GF-D8 (cell line): ENCODE measurements around the gene DNER.
"Not testable (repeated sequence)": the region's sequence is repeated elsewhere in the genome, so short reads cannot be mapped to it uniquely, and the experiment has no call there.

Source experiments
- DNase-seq: peaks from one replicate; lab custom pipeline; 2025; lab: John Stamatoyannopoulos, UW

Gene DNER

DNA sequence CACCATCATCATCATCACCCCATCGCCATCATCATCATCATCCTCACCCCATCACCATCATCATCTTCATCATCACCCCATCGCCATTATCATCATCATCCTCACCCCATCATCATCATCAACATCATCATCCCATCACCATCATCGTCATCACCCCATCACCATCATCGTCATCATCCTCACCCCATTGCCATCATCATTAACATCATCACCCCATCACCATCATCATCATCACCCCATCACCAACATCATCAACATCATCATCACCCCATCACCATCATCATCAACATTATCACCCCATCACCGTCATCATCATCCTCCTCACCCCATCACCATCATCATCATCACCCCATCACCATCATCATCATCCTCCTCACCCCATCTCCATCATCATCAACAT is 151.0 kb downstream of the DNER start:
- DNase-seq = no peak

DNA sequence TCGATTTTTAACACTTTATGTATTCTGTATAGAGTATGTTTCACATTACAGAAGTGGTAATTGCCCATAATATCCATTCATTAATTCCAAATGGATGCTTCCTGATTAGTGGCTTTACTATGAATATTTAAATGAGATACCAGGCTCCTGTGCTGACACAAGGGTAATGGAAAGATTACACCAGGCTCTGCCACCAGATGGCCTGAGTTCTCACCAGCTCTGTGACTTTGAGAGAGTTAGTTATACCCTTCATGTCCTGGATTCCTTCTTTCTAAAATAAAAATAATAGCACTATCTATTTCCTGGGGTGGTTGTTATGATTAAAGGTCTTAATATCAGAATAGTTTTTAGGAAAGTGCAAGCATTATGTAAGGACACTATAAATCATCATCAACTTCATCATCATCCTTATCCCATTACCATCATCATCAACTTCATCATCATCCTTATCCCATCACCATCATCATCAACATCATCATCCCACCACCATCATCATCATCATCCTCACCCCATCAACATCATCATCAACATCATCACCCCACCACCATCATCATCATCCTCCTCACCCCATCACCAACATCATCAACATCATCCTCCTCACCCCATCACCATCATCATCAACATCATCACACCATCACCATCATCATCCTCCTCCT is 151.8 kb downstream of the DNER start:
- DNase-seq = no peak

DNA sequence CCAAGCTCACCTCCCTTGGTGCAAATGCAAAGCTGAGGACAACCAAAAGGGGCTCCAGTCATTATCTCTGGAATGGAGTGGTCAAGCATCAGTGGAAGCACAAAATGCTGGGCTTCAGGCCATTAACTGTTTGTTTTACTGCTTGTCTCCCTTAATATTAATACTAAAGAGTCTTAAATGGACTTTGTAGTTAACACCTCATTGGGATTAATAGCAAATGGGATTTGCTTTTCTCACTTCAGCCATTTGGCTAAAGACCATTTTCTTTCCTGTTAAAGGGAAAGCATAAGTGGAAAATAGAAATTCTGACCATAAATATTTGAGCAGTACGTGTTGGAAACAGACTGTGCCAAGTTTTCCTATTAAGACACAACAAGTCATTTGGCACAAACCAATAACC is 154.4 kb downstream of the DNER start:
- no peak for DNase-seq

DNA sequence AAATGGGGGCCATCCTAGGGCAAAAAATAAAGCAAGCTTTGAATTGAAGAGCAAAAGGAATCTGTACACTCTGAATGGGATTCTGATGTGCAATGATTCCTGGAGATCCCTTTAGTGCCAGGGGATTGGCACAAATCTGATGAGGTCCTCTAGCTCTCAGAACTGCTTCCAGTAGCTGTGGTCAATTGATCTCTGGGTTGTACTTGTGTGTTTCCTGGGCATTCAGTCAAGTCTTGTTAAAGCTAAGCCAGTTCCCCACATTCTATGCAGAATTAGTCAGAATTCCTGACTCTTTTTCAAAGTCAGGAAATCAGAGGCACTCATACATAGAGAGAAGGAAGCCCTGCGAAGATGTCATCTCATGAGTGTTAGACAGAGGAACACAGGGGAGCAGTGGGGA is 161.3 kb downstream of the DNER start:
- no peak for DNase-seq

DNA sequence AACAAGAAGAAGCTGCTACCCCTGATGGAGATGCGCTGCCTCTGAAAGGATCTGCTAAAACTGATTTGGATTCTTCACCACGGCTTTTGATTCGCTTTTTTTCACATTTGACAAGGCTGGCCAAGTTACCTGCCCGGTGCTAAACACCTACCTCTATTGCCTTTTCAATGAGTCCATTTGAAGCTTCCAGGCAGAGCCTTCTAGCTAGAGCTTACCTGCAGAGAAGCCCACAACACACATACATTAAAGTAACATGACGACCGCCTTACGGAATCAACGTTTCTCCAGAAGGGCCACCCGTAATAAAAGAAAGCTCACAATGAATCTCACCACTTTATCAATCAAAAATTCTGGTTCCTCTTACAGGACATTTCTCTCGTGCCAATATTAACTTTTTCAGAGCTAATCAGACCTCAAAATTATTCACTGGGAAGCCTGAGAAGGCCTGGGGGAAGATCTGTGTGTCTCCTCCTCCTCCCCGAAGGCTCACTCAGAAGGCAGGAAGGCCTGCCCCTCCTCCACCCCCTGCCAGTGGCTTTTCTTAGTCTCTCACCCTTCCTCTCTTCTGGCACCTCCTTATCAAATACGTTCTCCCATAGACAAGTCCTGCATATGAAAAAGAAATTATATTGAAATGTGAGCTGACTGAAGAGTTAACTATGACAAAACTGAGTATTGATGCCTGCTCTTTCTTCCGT is 171.0 kb downstream of the DNER start:
- no peak for DNase-seq

DNA sequence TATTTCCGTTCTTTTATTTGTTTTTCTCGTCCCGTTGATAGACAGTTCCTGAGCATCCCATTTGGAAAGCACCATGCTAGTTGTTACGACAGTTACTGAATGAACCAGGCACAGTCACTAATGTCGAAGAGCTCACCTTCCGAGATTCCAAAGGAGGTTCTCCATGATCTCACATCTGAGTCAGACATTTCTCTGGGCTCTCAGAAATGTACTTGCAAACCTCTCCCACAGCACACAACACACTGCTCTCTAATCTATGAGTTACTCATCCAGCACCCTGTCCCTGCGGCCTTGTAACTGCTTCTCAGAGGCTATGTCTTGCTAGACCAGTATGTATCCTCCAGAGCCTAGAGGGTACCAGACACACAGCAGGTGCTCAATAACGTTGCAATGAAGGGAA is 174.7 kb downstream of the DNER start:
- no peak for DNase-seq

DNA sequence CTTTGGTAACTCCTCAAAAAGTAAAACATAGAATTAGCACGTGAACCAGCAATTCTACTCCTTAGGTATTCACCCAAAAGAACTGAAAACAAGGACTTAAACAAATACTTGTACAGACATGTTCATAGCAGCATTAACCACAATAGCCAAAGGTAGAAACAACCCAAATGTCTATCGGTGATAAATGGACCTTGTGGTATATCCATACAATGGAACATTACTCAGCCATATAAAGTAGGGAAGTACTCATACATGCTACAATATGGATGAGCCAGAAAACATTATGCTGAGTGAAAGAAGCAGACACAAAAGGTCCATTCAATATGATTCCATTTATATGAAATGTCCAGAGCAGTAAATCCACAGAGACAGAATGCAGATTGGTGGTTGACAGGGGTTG is 182.8 kb downstream of the DNER start:
- DNase-seq = no peak

DNA sequence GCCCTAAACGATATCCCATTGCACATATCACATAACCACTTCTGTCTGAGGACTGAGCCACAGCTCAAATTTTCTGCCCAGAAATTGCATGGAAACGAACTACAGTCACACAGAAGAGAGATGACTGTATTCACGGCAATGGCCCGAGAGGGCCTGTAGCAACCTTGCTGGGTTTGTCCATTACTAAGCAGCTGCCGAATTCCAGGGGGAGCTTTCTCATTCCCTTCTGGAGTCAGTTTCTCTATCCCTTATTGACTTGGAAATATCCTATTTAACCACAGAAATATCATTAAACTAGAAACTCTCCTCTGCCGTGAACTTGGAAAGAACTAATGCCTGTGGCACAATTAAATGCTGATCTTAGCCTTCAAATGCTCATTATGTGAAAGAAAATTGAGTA is 183.9 kb downstream of the DNER start:
- DNase-seq = no peak

DNA sequence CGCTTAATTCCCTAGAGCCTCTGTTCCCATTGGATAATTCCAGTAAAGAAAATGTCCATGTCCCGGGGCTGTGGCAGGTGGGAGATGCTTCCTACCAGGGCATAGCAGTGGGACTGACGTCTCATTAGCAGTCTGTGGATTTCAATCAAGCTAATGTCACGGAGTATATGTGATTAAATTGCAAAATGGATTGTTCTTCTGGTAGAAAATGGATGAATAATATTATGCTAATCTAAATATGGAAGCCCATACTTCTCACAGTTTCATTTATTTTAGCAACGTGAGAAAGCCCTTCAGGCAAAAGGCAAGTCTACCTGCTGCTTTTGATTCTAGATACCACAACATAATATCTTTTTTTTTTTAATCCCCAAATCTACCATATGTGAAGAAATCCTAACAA is 185.5 kb downstream of the DNER start:
- no peak for DNase-seq

DNA sequence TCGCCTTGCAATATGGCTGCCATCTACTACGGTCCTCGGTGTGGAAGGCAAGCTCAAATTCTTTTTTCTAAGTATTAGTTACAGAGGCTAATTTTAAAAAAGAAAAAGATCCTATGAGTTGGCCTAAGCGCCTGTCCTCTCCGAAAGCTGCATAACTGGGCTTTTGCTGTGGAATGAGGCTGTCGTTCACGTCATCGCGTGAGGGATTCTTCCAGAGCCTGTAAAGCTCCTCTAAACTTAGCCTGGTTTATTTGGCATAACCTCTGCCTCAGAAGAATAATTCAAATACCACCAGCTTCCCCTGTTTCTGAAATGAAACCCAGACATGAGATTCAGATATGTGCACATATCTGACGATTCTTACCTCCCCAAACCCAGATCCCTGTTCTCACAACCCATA is 187.4 kb downstream of the DNER start:
- DNase-seq = no peak

DNA sequence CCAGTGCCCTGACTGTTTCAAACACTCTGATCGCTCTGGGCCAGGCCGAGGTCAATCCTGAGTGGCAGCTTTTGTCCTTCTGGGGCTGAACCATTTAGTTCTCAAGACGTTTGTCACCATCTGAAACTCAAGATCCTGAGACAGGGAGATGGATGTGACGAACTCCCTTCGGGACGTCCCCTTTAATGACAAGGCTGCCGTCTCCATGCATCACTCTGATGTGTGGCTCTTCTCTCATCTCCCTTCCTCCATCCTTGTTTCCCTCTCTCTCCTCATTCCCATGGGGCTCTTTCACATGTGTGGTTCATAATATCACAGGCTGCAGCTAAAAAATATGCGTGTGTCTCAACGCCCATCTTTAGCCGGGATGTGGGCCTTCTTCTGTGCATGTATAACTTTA is 189.6 kb downstream of the DNER start:
- no peak for DNase-seq

DNA sequence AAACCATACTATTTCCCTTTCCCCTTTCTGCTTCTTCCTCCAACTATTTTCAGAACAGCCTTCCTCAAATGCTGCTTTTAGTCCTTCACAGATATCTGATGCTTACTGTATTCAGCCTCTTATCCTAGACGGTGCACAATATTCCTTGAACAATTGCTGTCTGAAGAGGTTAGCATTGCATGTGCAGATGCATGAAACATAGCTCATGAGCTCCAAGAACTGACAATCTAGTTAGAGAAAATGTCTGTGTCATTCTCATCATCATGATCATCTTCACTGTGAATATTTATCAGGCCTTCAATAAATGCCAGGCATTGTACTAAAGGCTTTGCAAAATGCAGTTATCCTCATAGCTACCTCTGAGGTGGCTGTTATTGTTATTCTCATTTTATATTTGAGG is 190.7 kb downstream of the DNER start:
- no peak for DNase-seq

DNA sequence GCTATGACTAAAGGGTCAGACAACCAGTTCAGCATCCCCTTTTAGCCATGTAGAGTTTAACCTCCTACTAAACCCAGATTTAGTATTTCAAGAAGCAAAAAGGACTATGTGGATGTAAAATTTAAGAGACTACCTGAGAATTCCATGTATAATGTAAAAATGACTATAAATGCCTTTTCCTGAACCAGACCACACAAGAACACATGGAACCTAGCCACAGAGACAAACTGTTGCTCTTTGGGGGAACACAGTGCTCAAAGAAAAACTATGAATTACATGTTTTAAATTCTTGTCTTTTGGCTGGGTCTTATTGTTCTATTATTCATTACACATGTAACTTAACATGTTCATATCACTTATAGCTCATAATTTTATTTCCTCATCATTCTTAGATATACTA is 192.8 kb downstream of the DNER start:
- DNase-seq = no peak

DNA sequence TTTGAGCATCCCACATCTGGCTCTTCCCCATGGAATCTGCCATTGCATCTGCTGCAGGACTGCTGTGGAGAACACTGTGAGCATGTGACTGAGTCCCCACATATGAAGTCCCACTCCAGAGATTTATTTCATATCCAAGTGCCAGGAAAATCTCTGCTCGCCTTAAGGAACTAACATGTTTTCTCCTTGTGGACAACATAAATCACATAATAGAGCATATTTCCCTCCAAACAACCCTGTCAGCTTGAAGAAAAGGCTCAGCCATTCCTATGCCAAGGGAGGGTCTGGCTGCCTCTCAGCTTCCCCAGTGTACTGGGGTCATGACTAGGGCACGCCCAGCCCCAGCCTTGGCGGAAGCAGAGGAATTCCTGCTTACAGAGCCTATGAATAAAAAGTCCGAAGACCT is 193.7 kb downstream of the DNER start:
- DNase-seq = no peak

DNA sequence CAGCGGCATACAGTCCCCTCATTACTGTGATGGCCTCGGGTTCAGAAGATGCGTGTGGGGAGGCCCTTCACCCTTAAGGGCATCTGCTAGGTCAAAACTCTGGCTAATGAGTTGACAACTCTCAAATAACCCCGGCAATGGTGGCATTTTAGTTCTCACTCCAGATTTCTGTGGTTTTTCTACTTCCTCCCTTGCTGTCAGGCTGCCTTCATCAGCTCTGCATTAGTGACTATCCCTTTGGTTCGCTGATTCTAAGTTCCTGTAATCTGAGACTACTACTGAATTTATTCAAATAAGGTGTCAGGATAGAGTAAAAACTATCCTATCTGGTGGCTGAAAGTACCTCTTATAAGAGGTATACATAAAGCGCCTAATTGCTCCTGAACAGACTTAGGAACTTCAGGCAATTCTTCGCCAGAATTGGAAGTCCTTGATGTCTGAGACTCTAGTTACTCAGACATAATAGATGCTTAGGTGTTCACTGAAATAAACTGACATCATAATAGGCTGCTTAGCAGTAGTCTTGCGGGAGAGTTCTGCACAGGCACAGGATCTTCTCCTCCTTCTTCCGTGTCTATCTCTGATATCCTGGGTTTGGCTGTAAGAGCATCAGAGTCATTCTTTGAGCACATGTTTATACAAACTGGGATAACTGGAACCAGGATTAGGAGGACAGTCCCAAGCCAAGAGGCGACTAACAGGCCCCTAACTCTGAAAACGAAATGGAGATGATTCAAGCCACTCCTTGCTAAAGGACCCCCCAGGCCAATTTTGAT is 194.5 kb downstream of the DNER start:
- no peak for DNase-seq

DNA sequence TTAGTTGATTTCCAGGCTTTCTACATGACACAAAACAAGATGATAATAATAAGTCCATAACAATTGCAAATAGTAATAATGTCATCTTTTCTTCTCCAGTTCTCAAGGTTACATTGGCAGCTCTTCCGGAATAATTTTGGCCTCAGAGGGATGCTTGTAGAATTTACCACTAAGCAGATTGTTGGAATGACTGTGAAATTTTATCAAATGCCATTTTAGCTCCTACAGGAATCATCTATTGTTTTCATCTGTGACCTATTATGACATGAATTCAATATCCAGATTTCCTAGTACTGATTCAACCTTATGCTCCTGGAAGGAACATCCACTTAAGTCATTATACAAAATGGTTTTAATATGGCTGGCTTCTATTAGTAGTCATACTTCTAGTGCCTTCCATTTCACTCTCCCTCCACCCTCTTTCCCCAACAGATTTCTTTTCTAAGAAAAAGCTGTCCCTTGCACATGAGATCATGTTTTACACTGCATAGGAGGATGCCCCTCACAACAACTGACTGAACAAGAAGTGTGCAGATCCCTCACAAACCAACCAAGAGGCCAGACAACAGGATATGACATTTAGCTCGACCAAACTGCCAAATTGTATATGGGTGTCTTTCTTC is 200.0 kb downstream of the DNER start:
- no peak for DNase-seq

DNA sequence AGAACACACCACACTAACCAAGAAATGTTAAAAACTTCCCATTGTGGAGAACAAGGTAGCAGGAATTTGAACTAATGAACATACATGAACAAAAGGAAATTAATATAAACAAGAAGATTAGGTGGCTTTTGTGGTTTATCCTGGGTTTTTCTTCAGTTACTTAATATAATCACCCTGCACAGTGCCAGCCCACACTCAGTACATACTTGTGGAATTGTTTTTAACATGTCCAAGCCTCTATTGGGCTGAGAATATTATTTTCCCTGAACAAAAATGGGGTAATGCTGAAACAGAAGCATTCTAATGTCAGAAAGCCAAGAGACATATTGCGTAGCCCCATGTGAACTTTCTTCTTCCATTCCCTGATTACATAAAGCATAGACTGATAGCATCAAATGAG is 202.8 kb downstream of the DNER start:
- no peak for DNase-seq

DNA sequence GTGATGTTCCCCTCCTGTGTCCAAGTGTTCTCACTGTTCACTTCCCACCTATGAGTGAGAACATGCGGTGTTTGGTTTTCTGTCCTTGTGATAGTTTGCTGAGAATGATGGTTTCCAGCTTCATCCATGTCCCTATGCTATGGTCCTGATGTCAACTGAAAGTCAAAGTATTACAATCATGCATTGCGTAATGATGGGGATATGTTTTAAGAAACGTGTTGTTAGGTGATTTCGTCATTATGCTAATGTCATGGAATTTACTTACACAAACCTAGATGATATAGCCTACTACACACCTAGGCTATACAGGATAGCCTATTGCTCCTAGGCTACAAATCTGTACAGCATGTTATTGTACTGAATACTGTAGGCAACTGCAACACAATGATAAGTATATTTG is 207.7 kb downstream of the DNER start:
- DNase-seq = not testable (repeated sequence)

DNA sequence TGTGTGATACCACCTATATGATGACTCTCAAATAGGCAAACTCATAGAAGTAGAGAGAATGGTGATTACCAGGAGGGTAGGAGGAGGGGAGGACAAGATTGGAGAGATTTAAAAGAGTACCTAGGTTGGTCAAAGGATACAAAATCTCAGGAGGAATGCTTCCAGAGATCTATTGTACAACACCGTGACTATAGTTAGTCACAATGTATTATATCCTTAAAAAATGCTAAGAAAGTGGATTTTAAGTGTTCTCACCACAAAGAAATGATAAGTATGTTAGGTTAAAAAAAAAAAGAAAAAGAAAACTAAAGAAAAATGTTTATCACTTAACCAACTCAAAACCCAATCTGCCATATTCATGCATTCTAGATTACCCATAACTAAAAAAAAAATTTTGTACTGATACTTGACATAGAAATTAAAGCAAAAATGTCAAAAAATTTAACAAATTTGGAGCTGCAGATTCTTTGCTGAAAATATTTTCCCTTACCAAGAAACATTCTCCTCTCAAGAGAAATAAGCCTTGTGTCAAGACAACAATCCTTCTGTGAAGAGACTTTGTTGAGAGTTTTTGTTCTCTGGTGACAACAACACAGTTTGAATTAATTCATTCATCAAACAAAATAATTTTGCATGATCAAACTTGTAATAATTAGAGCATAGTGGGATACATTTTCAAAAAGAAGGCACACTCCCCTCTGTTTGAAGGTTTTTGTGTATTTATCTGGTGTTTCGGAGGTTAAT is 213.1 kb downstream of the DNER start:
- DNase-seq = no peak

DNA sequence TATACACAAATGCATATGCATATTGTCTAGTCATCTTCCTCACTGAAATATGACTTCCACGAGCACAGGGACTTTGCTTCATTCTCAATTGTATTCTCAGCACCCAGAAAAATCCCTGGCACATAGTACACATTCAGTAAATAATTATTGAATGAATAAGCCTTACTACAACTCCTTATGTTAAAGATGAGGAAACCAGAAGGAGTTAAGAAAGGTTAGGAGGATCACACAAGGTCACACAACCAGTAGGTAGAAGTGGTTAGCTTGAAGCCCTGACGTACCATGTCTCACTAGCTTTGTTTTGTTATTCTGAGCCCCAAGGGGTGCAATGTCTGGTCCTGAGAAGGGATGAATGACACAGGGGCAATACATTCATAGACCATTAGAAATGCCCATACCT is 222.3 kb downstream of the DNER start:
- DNase-seq = no peak

DNA sequence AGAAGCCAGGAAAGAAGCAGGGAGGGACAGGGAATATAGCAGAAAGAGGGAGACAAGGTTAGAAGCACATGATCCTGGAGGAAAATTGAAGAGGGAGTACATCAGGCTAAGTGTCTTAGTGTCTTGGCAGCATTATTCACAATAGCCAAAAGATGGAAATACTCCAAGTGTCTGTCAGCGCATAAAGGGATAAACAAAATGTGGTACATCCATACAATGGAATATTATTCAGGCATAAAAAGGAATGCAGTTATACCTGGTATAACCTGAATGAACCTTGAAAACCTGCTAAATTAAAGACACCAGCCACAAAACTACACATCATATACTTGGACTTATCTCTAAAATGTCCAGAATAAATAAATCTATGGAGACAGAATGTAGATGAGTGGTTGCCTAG is 224.2 kb downstream of the DNER start:
- DNase-seq = no peak

DNA sequence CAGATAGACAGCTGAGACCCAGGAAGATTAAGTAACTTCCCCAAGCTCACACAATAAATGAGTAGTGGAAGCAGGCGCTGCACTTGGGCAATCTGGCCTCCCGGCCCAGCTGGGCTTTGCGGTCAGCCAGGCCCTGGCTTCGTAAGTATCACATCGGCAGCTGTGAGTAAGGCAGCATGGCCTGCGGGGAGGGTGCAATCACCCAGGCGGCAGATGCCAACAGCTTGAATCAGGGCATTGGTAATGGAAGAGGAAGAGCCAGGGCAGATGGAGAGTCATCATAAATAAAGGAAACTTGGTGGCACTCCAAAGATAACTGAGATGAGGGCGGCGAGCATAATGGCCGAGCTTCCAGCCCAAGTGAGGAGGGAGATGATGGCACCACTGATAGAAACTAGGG is 225.3 kb downstream of the DNER start:
- no peak for DNase-seq
